ENCODE results near the gene NEAT1. TPM values are rescaled to one million over a fixed set of nuclear protein-coding genes. Genes with fewer than 3 reads are reported as not detected.

Gene NEAT1
- total RNA-seq, 4 donors from 2014 or later = 370 to 782 (median 680) TPM

GRCh38 chr11:65492387-65492636, 69.7 kb downstream of the NEAT1 start:
- no peak for DNase-seq
- peaks cover 93 to 96% (median 95%) of the 10 kb centered on the region in 4 donors for H3K4me1 ChIP-seq
- WGBS, 2 donors (ENCODE audit: low coverage in 1 of 2) = 28 to 48% methylated on average over 2 to 4 of the region's 4 CpGs
- peak overlapping the region in 1 of 4 donors; percentile 4 for H3K4me3 ChIP-seq
- H3K27me3 ChIP-seq = no peaks in the 10 kb centered on the region
- in situ Hi-C loops (cut with MboI; ENCODE audit: low pct_ligation_motif_present in 1 of 4, low pct_unique_long_range_greater_than_20kb in 1 of 4, low sequenced_read_pairs in 3 of 4) = no loop called here
- no peaks in the 10 kb centered on the region for H3K36me3 ChIP-seq
- H3K27ac ChIP-seq = peak overlapping the region; percentile 98 to 100 (median 99)
- TF ChIP-seq, protein P1, sequence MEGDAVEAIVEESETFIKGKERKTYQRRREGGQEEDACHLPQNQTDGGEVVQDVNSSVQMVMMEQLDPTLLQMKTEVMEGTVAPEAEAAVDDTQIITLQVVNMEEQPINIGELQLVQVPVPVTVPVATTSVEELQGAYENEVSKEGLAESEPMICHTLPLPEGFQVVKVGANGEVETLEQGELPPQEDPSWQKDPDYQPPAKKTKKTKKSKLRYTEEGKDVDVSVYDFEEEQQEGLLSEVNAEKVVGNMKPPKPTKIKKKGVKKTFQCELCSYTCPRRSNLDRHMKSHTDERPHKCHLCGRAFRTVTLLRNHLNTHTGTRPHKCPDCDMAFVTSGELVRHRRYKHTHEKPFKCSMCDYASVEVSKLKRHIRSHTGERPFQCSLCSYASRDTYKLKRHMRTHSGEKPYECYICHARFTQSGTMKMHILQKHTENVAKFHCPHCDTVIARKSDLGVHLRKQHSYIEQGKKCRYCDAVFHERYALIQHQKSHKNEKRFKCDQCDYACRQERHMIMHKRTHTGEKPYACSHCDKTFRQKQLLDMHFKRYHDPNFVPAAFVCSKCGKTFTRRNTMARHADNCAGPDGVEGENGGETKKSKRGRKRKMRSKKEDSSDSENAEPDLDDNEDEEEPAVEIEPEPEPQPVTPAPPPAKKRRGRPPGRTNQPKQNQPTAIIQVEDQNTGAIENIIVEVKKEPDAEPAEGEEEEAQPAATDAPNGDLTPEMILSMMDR (IDR thresholded peaks at IDR 0.05) = no peak
- no peak for TF ChIP-seq POLR2AphosphoS5 (IDR thresholded peaks at IDR 0.05)
- no peak for TF ChIP-seq EP300 (IDR thresholded peaks at IDR 0.05; ENCODE audit: low read depth)
- TF ChIP-seq POLR2A (IDR thresholded peaks at IDR 0.05) = no peak
- intact Hi-C loops (cut with DNase I; ENCODE audit: low total_unique reads) = no loop called here
- H3K9me3 ChIP-seq = no peaks in the 10 kb centered on the region

GRCh38 chr11:65492637-65493366, 70.2 kb downstream of the NEAT1 start:
- intact Hi-C loops (cut with DNase I; ENCODE audit: low total_unique reads) = no loop called here
- peak; percentile 87 for DNase-seq

GRCh38 chr11:65493367-65494176, 71.0 kb downstream of the NEAT1 start:
- in situ Hi-C loops (cut with MboI; ENCODE audit: low pct_ligation_motif_present in 1 of 4, low pct_unique_long_range_greater_than_20kb in 1 of 4, low sequenced_read_pairs in 3 of 4) (no loop called here), intact Hi-C loops (cut with DNase I; ENCODE audit: low total_unique reads) (no loop called here)
- H3K27me3 ChIP-seq = no peaks in the 10 kb centered on the region
- H3K9me3 ChIP-seq = no peaks in the 10 kb centered on the region
- DNase-seq = peak; percentile 83
- peak overlapping the region; percentile 98 to 100 (median 99) for H3K27ac ChIP-seq
- 30 to 39% methylated on average over 3 to 12 of the region's 12 CpGs for WGBS, 2 donors (ENCODE audit: low coverage in 1 of 2)
- peaks cover 84 to 86% (median 85%) of the 10 kb centered on the region in 4 donors for H3K4me1 ChIP-seq
- no peaks in the 10 kb centered on the region for H3K36me3 ChIP-seq
- H3K4me3 ChIP-seq = peak overlapping the region in 1 of 4 donors; percentile 2
- TF ChIP-seq POLR2AphosphoS5 (IDR thresholded peaks at IDR 0.05) (peak; percentile 66 to 90 (median 81)), POLR2A (IDR thresholded peaks at IDR 0.05) (peak; percentile 57)
- TF ChIP-seq, protein P1 (IDR thresholded peaks at IDR 0.05) = no peak

More at GRCh38 chr11:65492637-65493366, 70.2 kb downstream of the NEAT1 start:
- peaks cover 92 to 94% (median 93%) of the 10 kb centered on the region in 4 donors for H3K4me1 ChIP-seq
- peak overlapping the region in 1 of 4 donors; percentile 4 for H3K4me3 ChIP-seq
- in situ Hi-C loops (cut with MboI; ENCODE audit: low pct_ligation_motif_present in 1 of 4, low pct_unique_long_range_greater_than_20kb in 1 of 4, low sequenced_read_pairs in 3 of 4) = no loop called here
- H3K9me3 ChIP-seq = no peaks in the 10 kb centered on the region
- H3K36me3 ChIP-seq = no peaks in the 10 kb centered on the region
- H3K27me3 ChIP-seq = no peaks in the 10 kb centered on the region
- TF ChIP-seq EP300 (IDR thresholded peaks at IDR 0.05; ENCODE audit: low read depth) (peak; percentile 51), POLR2AphosphoS5 (IDR thresholded peaks at IDR 0.05) (peak; percentile 62 to 85 (median 67)), POLR2A (IDR thresholded peaks at IDR 0.05) (peak; percentile 63)
- TF ChIP-seq, protein P1 (IDR thresholded peaks at IDR 0.05) = no peak
- WGBS, 2 donors (ENCODE audit: low coverage in 1 of 2) = 17 to 29% methylated on average over 2 to 6 of the region's 6 CpGs
- H3K27ac ChIP-seq = peak overlapping the region; percentile 98 to 100 (median 99)

Small RNAs within 50 kb of the gene (small RNA-seq; reads per million reads assigned to genes)
- gene RF01684 = 0 reads per million in 4 donors

Other genes starting within 250 kb of the NEAT1 start
- 1,000 to 10,000 TPM in 1 of 4 donors, 100 to 1,000 TPM in 3; 211 to 1,179 (median 376) TPM for gene CAPN1, start 240.9 kb upstream of the NEAT1 start, total RNA-seq
- 10 to 100 TPM in 1 of 4 donors, 1 to 10 TPM in 3; 3.0 to 17.5 (median 6.2) TPM for gene POLA2, start 160.8 kb upstream of the NEAT1 start, total RNA-seq
- 10 to 100 TPM in 3 of 4 donors, 1 to 10 TPM in 1; 9.1 to 22.7 (median 14.5) TPM for gene CDC42EP2, start 107.9 kb upstream of the NEAT1 start, total RNA-seq
- gene DPF2, start 88.9 kb upstream of the NEAT1 start, total RNA-seq = 10 to 100 TPM; 29.1 to 50.9 (median 37.6) TPM
- 1 to 10 TPM in 1 of 4 donors, under 1 TPM in 2, not detected in 1; 0.48 to 3.0 (median 0.75) TPM for gene TIGD3, start 68.0 kb upstream of the NEAT1 start, total RNA-seq
- gene SLC25A45, start 40.2 kb upstream of the NEAT1 start, total RNA-seq = 1 to 10 TPM; 2.2 to 5.6 (median 5.2) TPM
- gene FRMD8, start 36.2 kb upstream of the NEAT1 start, total RNA-seq = 100 to 1,000 TPM in 3 of 4 donors, 10 to 100 TPM in 1; 64.3 to 164 (median 128) TPM
- over 10,000 TPM; 17,948 to 48,028 (median 23,406) TPM for gene MALAT1, start 76.2 kb downstream of the NEAT1 start, total RNA-seq
- 10 to 100 TPM; 41.0 to 78.4 (median 69.2) TPM for gene SCYL1, start 102.3 kb downstream of the NEAT1 start, total RNA-seq
- 100 to 1,000 TPM in 2 of 4 donors, 10 to 100 TPM in 2; 48.7 to 467 (median 140) TPM for gene LTBP3, start 135.6 kb downstream of the NEAT1 start, total RNA-seq
- gene ZNRD2, start 147.7 kb downstream of the NEAT1 start, total RNA-seq = 10 to 100 TPM in 3 of 4 donors, 1 to 10 TPM in 1; 6.4 to 38.4 (median 27.9) TPM
- gene FAM89B, start 149.7 kb downstream of the NEAT1 start, total RNA-seq = 100 to 1,000 TPM in 1 of 4 donors, 10 to 100 TPM in 3; 25.2 to 254 (median 51.6) TPM
- gene EHBP1L1, start 153.3 kb downstream of the NEAT1 start, total RNA-seq = 100 to 1,000 TPM in 2 of 4 donors, 10 to 100 TPM in 2; 90.2 to 215 (median 106) TPM
- gene KCNK7, start 173.0 kb downstream of the NEAT1 start, total RNA-seq = 1 to 10 TPM in 1 of 4 donors, under 1 TPM in 1, not detected in 2; 0.27 to 1.6 TPM
- 100 to 1,000 TPM in 2 of 4 donors, 10 to 100 TPM in 2; 82.3 to 211 (median 94.8) TPM for gene MAP3K11, start 191.4 kb downstream of the NEAT1 start, total RNA-seq
- 10 to 100 TPM; 56.4 to 89.0 (median 62.4) TPM for gene PCNX3, start 193.0 kb downstream of the NEAT1 start, total RNA-seq
- 100 to 1,000 TPM in 1 of 4 donors, 10 to 100 TPM in 3; 22.4 to 174 (median 30.9) TPM for gene SIPA1, start 215.3 kb downstream of the NEAT1 start, total RNA-seq
- 10 to 100 TPM; 45.8 to 95.8 (median 58.4) TPM for gene RELA, start 240.1 kb downstream of the NEAT1 start, total RNA-seq